Measurements from ENCODE around the gene PCMT1.
"Not testable (repeated sequence)": the region's sequence is repeated elsewhere in the genome, so short reads cannot be mapped to it uniquely, and the experiment has no call there.

PCMT1 gene

DNA sequence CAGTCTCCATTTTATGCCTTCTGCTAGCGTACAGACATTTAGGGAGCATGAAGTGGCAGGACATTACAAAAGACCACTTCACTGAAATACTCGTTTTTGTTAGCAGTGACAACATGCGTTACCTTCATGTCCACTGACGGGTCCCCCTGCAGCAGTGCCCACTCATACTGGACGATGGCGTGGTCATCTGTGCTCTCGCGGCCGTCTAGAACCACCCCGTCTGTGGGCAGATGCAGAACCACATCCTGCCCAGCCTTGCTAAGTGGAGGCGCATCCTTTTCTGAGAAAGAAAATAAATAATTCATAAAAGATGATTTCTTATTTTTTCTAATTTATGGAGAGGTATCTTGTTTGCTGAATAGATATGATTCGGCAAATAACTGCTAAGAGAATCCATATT lies 103.3 kb downstream of the PCMT1 start:
- Histone ChIP-seq H3K79me2 (peaks cover 41% of the 10 kb centered on the region), H3K27me3 (ENCODE audit: control insufficient read depth, insufficient read depth, low read length) (no peaks in the 10 kb centered on the region), H3K9me3 (ENCODE audit: control insufficient read depth, low read length) (no peaks in the 10 kb centered on the region), H3K36me3 (ENCODE audit: control insufficient read depth, insufficient read depth, low read length) (no peaks in the 10 kb centered on the region), H3K4me2 (ENCODE audit: low read length) (no peak overlapping the region), H3K4me3 (ENCODE audit: low read depth, low read length) (no peak overlapping the region), H3K9ac (no peak overlapping the region), H3K27ac (no peak overlapping the region), H2AFZ (no peak overlapping the region), H3K4me1 (peaks cover 33% of the 10 kb centered on the region)
- TF ChIP-seq, protein P1, sequence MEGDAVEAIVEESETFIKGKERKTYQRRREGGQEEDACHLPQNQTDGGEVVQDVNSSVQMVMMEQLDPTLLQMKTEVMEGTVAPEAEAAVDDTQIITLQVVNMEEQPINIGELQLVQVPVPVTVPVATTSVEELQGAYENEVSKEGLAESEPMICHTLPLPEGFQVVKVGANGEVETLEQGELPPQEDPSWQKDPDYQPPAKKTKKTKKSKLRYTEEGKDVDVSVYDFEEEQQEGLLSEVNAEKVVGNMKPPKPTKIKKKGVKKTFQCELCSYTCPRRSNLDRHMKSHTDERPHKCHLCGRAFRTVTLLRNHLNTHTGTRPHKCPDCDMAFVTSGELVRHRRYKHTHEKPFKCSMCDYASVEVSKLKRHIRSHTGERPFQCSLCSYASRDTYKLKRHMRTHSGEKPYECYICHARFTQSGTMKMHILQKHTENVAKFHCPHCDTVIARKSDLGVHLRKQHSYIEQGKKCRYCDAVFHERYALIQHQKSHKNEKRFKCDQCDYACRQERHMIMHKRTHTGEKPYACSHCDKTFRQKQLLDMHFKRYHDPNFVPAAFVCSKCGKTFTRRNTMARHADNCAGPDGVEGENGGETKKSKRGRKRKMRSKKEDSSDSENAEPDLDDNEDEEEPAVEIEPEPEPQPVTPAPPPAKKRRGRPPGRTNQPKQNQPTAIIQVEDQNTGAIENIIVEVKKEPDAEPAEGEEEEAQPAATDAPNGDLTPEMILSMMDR (IDR thresholded peaks at IDR 0.05), result no peak

DNA sequence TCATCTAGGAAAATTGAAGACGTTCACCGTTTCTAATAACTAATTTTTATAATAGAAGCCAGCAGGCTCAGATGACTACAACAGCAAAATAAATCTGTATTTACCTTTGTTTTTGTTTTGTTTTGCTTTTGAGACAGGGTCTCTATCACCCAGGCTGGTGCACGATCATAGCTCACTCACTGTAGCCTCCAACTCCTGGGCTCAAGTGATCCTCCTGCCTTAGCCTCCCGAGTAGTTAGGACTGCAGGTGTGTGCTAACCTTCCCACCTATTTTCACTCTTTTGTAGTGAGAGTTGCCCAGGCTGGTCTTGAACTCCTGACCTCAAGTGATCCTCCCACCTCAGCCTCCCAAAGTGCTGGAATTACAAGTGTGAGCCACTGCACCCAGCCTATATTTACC lies 104.5 kb downstream of the PCMT1 start:
- not testable (repeated sequence) for H2AFZ ChIP-seq; H3K36me3 ChIP-seq (ENCODE audit: control insufficient read depth, insufficient read depth, low read length); H3K27ac ChIP-seq; H3K4me3 ChIP-seq (ENCODE audit: low read depth, low read length); H3K4me2 ChIP-seq (ENCODE audit: low read length); H3K9me3 ChIP-seq (ENCODE audit: control insufficient read depth, low read length); H3K27me3 ChIP-seq (ENCODE audit: control insufficient read depth, insufficient read depth, low read length); H3K9ac ChIP-seq
- Histone ChIP-seq H3K4me1 (peaks cover 36% of the 10 kb centered on the region), H3K79me2 (peaks cover 47% of the 10 kb centered on the region)

DNA sequence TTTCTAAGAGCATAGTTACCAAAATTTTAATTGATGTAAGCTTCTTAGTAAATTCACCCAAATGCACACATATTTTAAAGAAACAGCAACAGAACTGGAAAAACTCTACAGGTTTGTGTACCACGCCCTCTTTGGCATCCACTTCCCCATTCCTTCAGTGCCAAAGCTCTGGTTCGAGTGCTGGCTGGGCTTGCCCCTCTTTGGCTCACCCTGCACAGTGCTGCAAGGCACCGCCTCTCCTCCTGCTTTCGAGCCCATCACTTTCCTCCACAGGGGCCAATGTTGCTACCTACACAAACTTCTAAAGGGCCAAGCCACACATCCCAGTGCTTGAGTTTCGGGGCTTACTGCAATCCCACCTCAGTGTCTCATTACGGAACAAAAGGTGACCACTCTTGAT lies 105.0 kb downstream of the PCMT1 start:
- Histone ChIP-seq H3K27me3 (ENCODE audit: control insufficient read depth, insufficient read depth, low read length) (no peaks in the 10 kb centered on the region), H3K79me2 (peaks cover 45% of the 10 kb centered on the region), H3K27ac (no peak overlapping the region), H3K4me3 (ENCODE audit: low read depth, low read length) (no peak overlapping the region), H2AFZ (no peak overlapping the region), H3K36me3 (ENCODE audit: control insufficient read depth, insufficient read depth, low read length) (no peaks in the 10 kb centered on the region), H3K9ac (no peak overlapping the region), H3K4me1 (peaks cover 37% of the 10 kb centered on the region), H3K9me3 (ENCODE audit: control insufficient read depth, low read length) (no peaks in the 10 kb centered on the region), H3K4me2 (ENCODE audit: low read length) (no peak overlapping the region)
- TF ChIP-seq, protein P1 (IDR thresholded peaks at IDR 0.05), result no peak

DNA sequence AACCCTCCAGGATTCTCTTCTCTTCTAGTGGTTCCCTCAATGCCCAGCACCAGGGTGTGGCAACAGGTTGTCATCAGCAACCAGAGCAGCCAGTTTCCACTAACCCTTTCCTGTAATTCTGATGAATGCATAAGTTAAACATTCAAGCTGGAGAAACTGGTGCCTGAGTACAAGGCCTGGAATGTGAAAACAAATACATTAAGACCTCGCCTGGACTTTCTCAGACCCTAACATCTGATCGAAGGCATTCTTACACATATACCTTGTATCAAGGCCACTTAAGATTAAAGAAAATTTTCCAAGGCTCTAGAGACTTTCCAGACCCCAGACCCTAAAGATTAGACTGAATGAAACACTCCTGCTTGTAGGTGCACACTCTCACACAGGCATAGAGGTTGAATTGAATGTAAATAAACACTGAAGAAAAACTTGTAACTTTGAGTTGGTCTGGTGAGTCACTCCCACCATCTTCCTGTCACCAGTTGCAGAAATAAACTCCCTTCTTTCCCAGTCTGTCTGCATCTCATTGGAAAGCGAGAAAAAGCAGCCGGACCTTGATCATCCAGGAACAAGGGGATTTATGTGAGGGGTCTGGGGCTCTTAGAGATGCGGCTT lies 105.6 kb downstream of the PCMT1 start:
- no peak overlapping the region for H3K4me3 ChIP-seq (ENCODE audit: low read depth, low read length)
- no peaks in the 10 kb centered on the region for H3K36me3 ChIP-seq (ENCODE audit: control insufficient read depth, insufficient read depth, low read length)
- no peak overlapping the region for H2AFZ ChIP-seq
- H3K27ac ChIP-seq, result peak overlapping the region; percentile 47
- H3K4me1 ChIP-seq, result peaks cover 39% of the 10 kb centered on the region
- TF ChIP-seq, protein P1 (IDR thresholded peaks at IDR 0.05), result no peak
- H3K9me3 ChIP-seq (ENCODE audit: control insufficient read depth, low read length), result no peaks in the 10 kb centered on the region
- H3K9ac ChIP-seq, result no peak overlapping the region
- peaks cover 45% of the 10 kb centered on the region for H3K79me2 ChIP-seq
- no peak overlapping the region for H3K4me2 ChIP-seq (ENCODE audit: low read length)
- no peaks in the 10 kb centered on the region for H3K27me3 ChIP-seq (ENCODE audit: control insufficient read depth, insufficient read depth, low read length)

DNA sequence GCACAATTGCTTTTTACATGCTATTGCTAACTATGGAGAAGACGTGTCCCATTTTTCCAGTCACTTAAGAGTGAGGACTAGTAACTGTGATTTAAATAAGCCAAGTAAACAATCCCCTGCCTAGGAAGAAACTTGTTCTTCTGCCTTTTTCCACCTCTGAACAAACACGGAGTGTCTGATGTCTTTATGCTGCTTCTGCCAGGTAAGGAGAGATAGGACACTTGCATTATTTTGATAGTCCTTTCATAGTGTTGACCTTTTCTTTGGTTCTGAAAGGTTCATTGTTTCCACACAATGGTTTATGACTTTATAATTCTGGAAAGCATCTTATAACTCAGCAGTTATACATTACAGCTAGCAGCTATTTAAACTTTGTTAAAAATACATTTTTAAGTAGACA lies 106.2 kb downstream of the PCMT1 start:
- H3K9ac ChIP-seq, result no peak overlapping the region
- no peak overlapping the region for H3K4me3 ChIP-seq (ENCODE audit: low read depth, low read length)
- H3K4me1 ChIP-seq, result peaks cover 45% of the 10 kb centered on the region
- H3K27me3 ChIP-seq (ENCODE audit: control insufficient read depth, insufficient read depth, low read length), result no peaks in the 10 kb centered on the region
- peak overlapping the region; percentile 47 for H3K27ac ChIP-seq
- no peak overlapping the region for H3K4me2 ChIP-seq (ENCODE audit: low read length)
- TF ChIP-seq, protein P1 (IDR thresholded peaks at IDR 0.05), result no peak
- no peak overlapping the region for H2AFZ ChIP-seq
- no peaks in the 10 kb centered on the region for H3K9me3 ChIP-seq (ENCODE audit: control insufficient read depth, low read length)
- H3K36me3 ChIP-seq (ENCODE audit: control insufficient read depth, insufficient read depth, low read length), result no peaks in the 10 kb centered on the region
- peaks cover 43% of the 10 kb centered on the region for H3K79me2 ChIP-seq

All from parathyroid adenoma (tissue), 2 donors.